ENCODE measurements around the gene SLC26A9. TPM values are rescaled to one million over a fixed set of nuclear protein-coding genes. Genes with fewer than 3 reads are reported as not detected.
A peak's percentile ranks its signal among the peaks of the same experiment; 100 is the strongest.

SLC26A9 gene, protein sequence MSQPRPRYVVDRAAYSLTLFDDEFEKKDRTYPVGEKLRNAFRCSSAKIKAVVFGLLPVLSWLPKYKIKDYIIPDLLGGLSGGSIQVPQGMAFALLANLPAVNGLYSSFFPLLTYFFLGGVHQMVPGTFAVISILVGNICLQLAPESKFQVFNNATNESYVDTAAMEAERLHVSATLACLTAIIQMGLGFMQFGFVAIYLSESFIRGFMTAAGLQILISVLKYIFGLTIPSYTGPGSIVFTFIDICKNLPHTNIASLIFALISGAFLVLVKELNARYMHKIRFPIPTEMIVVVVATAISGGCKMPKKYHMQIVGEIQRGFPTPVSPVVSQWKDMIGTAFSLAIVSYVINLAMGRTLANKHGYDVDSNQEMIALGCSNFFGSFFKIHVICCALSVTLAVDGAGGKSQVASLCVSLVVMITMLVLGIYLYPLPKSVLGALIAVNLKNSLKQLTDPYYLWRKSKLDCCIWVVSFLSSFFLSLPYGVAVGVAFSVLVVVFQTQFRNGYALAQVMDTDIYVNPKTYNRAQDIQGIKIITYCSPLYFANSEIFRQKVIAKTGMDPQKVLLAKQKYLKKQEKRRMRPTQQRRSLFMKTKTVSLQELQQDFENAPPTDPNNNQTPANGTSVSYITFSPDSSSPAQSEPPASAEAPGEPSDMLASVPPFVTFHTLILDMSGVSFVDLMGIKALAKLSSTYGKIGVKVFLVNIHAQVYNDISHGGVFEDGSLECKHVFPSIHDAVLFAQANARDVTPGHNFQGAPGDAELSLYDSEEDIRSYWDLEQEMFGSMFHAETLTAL
- 0.24 TPM for total RNA-seq (ENCODE audit: insufficient read depth, low replicate concordance)

DNA sequence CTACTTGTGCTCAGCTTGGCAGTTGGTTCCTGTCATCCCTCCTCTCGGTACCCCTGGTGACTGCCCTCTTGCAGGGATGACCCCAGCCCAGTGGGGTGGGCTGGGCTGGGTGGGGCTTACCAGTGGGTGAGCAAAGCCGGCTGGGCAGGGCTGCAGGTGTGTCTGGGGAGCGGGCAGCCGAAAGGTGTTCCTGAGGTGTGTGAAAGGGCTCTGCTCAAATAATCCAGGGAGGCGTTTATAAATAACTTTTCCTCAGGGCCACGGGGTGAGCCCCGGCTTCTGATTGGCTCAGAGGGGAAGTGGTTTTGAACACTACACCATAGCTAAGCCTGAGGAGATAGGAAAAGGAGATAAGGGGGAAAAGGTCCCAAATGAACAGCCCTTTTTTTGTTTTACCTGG lies at the start of gene SLC26A9:
Gene SLC26A9, minus strand, starts transcription at position 212 of the 400 bp plus-strand sequence. CDS start 7,636 bp downstream, outside the sequence.
- no peak for DNase-seq (ENCODE audit: low spot score)

DNA sequence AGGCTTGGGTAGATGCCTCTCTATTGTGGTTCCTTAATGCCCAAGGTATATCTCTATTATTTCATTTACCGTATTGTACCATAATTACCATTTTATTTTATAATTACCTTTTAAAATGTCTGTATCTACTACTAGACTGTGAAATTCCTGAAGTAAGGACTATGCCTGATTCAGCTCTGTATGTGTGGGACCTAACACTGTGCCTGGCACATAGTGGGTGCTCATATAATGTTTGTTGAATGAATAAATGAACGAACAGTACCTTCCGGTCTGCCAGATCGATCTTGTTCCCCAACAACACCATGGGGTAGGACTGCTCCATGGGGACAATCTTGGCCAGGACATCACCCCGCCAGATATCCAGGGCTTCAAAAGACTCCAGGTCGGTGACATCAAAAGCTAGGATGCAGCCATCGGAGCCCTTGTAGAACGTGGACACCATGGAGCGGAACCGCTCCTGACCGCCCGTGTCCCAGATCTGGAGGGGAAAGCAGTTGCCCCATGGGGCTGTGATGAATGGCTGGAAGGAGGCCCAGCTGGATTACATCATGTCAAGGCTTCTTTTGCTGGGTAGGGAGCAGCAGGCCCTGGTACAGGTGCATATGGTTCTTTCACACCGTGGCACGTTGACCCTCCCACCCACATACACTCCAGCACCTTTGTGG lies 49.1 kb upstream of the SLC26A9 start:
- DNase-seq (ENCODE audit: low spot score) = no peak

DNA sequence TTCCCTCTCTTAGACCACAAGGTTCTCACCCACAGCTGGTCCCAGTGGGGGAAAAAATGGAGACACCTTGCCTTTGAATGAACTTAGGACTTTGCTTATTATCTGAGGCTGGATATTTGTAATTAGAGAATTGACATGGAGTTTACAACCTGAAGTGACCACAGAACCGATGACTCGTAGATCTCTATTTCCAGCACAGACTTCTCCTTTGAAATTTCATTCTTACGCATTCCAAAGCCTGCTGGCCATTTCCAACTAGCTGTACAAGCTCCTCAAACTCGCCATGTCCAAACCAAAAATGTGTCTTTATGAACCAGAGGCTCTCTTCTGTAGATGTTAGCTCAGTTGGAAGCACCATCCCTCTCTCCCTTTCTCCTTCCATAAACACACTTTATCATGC lies 48.0 kb upstream of the SLC26A9 start:
- no peak for DNase-seq (ENCODE audit: low spot score)

DNA sequence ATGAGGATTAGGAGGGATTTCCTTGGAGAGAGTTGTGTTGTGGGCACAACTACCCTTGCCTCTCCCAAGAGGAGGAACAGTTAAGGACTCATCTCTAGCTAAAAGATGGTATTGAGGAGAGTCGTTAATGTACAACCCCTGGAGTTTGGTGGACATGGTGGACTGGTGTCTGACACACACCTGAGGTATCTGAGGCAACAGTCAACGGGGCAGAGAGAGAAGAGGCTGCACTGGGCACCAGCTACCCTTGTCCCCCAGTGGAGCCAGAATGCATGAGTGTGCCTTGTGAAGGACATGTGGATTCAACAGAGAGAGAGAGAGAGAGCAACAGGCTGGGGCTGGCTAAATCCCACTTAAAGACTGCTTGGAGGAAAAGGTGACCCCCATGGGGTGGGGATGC lies 47.0 kb upstream of the SLC26A9 start:
- DNase-seq (ENCODE audit: low spot score) = no peak

DNA sequence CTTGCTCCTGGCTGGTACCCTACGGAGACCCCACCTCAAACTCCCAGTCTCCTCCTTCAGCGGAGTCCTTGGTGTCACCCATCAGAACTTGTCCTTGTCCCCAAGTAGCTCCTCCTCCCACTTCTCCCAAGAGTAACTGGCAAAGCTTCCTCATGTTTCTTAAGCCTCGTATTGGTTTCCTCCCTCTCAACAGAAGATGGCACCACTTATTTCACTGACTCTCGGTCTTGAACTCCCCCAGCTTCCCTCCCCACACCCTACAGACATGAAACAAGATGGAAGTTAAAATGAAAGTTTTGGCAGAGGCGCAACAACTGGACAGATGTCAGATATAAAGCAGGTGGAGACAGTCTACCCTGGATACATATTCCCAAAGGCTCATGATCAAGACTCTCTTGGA lies 46.5 kb upstream of the SLC26A9 start:
- no peak for DNase-seq (ENCODE audit: low spot score)

DNA sequence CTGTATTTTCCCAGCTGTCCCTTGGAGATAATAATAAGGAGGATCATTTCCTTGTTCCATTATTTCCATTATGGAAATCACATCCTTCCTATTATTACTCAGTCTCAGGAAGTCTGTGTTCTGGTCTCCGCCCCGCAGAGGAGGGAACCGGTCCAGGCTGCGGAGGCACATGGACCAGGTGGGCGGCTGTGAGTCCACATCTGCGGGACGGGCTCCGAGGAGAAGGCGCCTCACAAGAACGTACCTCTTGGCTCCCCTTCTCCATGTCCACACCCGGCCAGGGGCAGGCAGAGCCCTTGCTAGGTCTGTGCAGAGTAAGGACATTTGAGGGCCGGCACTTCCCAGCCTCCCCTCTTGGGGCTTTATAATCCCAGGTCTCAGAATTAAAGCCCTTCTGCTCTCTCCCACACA lies 45.3 kb upstream of the SLC26A9 start:
- DNase-seq (ENCODE audit: low spot score) = no peak

DNA sequence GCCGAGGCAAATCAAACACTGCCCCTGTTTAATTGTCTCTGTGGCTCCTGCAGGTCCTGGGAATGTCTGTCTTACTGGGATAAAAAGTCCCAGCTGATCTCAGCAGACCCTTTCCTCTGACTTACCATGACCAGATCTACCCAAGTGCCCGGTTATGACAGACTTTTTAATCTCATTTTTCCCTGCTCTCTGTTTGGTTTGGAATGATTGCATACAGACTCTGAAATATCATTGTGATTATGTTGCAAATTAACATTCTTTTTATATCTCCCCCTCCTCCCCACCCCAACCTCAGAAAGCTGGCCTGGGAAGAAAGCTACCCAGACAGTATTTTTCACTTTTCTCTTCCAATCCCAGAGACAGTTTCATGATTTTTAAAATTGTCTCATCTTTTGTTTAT lies 43.6 kb upstream of the SLC26A9 start:
- peak; percentile 29 for DNase-seq (ENCODE audit: low spot score)

DNA sequence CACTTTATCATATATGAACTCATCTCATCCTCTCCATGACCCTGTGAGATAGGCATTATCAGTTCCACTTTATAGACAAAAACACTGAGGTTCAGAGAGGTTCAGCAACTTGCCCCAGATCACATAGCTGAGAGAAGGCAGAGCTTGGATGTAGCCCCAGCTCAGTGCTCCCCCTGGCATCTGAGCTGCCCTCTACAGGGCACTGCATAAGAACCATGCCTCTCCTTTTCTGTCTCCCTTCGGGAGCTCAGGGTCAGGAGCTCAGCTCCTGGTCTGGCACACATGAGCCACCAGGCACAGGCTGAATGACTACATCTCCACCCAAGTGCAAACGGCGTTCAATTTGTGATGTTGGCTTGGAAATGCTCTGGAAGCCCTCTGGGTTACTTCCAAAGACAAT lies 43.0 kb upstream of the SLC26A9 start:
- no peak for DNase-seq (ENCODE audit: low spot score)

DNA sequence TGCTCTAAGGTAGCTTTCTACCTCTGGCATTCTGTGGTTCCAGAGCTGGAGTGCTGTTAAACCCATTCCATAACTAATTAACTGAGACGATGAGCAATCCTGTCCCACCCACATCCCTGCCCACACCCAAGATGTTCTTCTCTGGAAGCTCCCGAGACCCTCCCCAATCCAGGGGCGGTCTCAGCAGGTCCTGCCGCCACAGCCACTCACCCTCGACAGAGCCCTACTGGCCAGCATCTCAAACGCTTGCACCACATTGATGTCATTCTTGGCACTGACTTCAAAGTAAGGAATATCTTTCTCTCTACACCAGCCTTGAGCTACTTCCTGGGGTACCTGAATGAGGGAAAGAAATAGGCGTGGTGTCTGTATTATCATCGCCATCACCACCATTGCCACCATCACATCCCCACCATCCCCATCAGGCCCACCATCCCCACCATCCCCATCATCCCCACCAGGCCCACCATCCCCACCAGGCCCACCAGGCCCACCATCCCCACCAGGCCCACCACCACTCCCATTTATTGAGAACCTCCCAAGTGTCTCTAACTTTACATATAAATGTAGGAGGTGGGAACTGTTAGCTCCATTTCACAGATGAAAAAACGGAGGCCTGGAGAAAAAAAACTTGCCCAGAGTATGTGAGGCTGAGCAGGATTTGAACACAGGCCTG lies 42.2 kb upstream of the SLC26A9 start:
- DNase-seq (ENCODE audit: low spot score) = no peak

DNA sequence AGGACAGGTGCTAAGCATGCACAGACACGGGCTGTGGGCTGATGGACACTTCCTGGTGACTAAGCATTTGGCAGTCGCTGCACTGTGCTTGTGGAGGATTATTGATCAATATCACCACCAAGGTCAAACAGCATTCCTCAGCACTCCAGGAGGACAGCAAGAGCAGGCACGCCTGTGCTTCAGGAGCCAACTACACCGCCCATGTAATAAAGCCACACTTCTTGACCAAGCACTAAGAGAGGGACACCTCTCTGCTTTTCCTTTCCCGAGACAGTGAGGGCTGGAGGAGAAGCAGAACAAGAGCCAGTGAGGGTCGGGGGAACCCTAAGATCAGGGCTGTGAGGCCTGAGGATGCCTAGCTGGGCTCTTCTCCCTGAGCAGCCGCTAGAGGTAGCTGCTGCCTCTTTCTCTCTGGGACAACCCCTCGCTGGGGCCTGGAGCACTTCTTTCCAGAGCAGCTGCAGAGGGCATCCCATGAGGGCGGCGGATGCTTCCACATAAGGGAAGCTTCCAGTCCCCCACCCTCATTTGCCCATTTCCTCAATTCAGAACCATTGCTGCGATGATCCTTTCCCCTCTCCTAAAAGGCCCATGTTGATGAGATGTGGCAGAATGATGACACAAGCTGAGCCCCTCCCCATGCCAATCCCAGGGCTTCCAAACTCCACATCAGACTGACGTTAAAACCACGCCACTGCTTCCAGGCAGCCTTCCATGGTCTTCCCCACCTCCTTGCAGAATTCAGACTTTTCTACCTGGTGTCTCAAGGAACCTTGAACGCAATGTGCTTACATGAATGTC lies 40.9 kb upstream of the SLC26A9 start:
- DNase-seq (ENCODE audit: low spot score) = peak; percentile 79

DNA sequence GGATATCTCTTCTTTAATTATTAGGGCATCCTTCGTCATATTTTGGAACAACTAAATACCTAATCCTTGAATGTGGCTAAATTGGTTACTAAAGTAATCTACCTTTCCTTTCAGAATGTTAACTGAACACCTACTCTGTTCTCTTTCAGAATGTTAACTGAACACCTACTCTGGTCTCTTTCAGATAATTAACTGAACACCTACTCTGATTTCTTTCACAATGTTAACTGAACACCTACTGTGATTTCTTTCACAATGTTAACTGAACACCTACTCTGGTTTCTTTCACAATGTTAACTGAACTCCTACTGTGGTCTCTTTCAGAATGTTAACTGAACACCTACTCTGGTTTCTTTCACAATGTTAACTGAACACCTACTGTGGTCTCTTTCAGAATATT lies 38.0 kb upstream of the SLC26A9 start:
- no peak for DNase-seq (ENCODE audit: low spot score)

DNA sequence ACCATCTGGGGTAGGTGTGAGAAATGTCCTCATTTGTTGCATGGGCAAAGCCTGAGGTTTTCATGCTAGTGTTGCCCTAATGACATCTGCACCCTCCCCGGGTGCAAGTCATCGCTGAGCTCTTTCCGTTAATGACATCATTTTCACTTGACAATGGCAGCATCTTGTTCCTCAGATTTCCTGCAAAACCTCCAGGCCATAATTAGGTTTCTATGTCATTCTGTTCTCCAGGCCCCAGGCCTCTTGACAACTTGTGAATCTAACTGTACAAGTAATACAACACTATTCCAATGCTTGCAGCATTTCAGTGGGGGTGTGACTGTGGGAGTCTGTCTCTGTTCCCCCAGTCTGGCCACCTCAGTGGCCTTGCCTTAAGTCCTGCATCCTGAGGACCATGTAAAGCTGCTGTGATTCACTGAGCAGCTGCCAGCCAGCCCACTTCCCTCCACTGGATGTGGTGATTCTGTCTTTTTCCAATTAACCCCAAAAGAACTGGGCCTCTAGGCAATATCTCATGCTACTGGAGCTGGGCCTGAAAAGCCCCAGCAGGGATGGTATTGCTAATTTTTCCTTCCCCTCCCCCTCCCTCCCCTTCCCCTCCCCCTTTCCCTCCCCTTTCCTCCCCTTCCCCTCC lies 37.1 kb upstream of the SLC26A9 start:
- DNase-seq (ENCODE audit: low spot score) = no peak

DNA sequence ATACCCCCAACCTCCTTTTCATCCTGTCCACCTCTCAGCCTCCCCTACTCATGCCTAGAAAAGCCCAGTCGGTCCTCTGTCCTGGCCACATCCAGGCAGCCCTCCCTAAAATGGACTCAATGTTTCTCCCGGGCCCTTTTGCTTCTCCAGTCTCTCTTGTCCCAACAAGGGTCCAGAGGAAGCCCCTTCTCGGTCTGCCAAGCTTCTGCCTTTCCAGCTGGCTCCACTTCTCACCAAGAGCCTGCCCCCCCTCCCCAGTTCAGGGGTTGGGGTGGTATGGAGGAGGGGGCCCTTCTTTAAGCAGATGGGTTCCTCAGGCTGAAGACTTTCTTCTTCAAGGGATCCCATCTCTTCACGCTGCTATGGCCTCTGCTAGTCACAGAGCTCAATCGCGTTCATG lies 36.0 kb upstream of the SLC26A9 start:
- DNase-seq (ENCODE audit: low spot score) = no peak

DNA sequence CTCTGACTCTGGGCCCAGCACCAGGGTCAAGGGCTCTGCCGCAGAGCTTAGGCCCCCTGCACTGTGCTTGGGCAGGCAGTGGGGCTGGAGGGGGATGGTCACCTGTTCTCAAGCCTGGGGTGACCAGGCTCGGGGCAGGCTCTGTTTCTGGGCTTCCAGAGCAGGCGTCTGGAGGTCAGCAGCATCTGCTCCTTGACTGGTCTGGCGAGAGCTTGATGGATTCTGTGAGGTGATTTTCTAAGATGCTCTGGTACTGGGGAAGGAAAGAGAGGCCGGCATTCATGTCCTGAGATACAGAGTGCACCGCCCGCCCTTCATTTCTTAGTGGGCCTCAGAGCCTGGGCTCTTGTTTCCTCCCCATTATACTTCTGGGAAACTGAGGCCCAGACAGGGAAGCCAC lies 35.4 kb upstream of the SLC26A9 start:
- no peak for DNase-seq (ENCODE audit: low spot score)

DNA sequence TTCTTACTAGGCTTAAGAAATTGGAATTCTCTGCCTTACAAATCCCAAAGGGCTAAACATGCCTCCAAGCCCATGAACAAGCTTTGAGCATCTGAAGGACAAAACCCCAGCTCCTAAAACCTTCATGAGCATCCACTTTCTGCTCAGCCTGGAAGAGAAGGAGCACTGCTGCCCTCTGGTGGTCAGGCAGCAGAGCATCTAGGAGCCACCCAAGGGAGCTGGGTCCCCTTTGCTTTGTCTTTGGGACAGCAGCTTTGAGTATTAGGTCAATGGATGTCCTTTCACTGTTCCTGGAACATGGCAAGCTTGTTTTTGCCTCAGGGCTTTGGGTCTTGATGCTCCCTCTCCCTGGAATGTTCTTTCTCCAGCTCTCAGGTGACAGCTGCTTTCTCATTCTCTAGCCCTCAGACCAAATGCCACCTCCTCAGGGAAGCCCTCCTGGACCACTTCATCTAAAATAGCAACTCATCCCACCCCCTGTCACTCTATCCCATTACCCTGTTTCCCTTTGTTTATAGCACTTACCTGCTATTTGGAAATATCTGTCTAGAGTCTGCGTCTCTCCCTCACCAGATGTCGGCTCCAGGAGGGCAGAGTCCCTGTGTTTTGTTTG lies 34.3 kb upstream of the SLC26A9 start:
- peak; percentile 83 for DNase-seq (ENCODE audit: low spot score)

DNA sequence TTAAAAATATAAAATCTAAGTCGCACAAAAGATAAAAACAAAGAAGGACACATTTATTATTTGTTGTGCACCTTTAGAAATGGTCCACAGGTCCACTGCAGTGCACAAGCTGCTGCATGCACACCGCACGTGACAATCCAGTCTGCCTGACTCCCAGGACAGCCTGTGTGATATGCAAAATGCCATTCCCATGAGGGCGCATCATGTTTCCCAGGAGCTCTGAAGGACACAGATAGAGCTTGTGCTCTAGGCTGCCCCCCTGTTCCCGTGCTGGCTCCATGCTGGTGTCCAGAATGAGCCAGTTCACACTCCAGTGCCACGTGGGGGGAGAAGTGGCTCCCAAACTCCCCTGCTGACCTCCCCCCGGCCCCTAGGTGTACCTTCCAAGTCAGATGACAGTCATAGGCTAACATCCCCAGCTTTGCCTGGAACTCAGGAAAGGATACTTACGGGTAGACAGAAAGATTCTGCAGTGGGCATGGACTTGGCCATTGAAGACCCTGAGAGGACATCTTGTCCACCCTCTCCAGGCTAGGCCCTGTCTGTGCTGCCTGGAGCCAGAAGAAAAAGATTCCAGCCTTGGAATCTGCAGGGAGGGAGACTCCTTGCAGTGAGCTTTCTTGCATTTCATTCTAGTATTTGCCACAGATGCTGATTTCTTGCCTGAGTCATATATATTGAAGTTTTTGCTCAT lies 33.6 kb upstream of the SLC26A9 start:
- DNase-seq (ENCODE audit: low spot score) = peak; percentile 73

DNA sequence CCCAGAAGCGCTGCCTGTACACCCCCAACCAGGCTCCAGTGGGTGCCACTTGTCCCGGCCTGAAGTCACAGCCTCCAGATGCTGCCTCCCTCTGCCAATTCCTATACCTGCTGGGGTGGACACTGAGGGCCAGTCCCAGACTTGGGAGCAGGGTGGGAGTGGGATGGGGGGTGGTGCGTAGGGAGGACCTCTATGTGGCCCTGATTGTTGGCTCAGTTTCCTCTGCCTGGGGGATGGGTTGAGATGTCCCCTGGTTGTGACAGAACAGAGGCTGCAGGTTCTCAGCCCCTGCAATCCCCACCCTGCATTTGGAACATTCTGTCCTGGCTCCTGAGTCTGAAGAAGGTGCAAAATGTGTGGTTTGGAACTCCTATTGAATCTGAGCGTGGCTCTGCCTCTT lies 32.8 kb upstream of the SLC26A9 start:
- no peak for DNase-seq (ENCODE audit: low spot score)

DNA sequence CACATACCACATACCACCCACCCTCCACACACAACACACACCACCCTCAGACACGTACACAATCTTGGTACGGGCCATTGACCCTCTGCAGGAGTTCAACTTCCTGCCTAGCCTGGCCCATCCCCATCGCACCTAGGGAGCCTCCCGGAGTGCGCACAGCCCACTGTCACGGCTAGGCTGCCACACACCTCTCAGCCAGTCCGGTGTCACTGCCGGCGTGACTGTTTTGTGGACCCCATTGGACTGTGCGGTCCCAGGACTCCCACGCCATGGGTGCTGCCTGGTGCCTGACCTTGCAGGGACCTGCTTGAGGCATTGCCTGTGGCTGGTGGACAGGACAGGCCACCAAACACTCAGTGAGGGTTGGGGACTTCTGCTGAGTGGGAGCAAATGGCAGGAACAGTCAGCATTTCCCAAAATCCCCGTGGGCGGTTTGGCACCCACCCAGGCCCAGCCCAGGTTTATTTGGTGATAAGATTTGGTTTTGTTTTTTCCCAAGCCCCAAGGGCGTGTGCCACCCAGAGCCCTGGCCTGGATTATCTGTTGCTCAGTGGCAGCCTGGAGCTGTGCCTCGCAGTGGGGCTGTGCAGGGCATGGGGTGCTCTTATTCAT lies 32.2 kb upstream of the SLC26A9 start:
- DNase-seq (ENCODE audit: low spot score) = no peak

DNA sequence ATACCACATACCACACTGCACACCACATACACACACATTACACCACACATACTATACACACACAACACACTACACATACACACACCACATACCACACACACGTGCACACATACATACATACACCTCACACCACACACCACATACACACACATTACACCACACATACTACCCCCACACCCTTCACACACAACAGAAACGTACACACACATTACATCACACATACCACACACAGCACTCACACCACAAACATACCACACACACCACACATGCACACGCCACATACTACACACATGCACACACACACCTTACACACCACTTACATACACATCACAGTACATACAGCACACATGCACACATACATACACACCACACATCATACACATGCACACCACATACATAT lies 31.5 kb upstream of the SLC26A9 start:
- no peak for DNase-seq (ENCODE audit: low spot score)
